Cardiac muscle cell (in vitro differentiated cells and primary cell): ENCODE results near the gene TBPL2. TPM values are rescaled to one million over a fixed set of nuclear protein-coding genes. Genes with fewer than 3 reads are reported as not detected.

Experiments used
- DNase-seq, 2 donors: peaks; one replicate each; pipeline versions ENCODE4 v3.0.0 to v3.0.0-alpha.2; 2010 to 2017; ENCODE audit warnings: low read depth in 1 of 2, low spot score in 1 of 2
- H3K27ac ChIP-seq: fragments of 200-600 bp; sonication (generic); 2 replicates; pipeline ENCODE4 v1.5.1; 2016
- H3K27me3 ChIP-seq: fragments of 200-600 bp; sonication (generic); 2 replicates; pipeline ENCODE4 v1.6.0; 2016; ENCODE audit warnings: control low read depth
- H3K36me3 ChIP-seq: fragments of 200-600 bp; sonication (generic); 2 replicates; pipeline ENCODE4 v1.5.1; 2016; ENCODE audit warnings: control low read depth
- H3K4me1 ChIP-seq: fragments of 200-600 bp; sonication (generic); 2 replicates; pipeline ENCODE4 v1.8.1; 2017; ENCODE audit warnings: low read depth, mild to moderate bottlenecking, mixed run types
- H3K4me3 ChIP-seq: fragments of 200-600 bp; sonication (generic); 2 replicates; pipeline ENCODE4 v1.5.1; 2016; ENCODE audit warnings: mild to moderate bottlenecking
- H3K9me3 ChIP-seq: fragments of 200-600 bp; sonication (generic); 2 replicates; pipeline ENCODE4 v1.5.1; 2017; ENCODE audit warnings: low read depth, mild to moderate bottlenecking, control low read depth
- CTCF ChIP-seq: IDR thresholded peaks from 2 replicates; pipeline ENCODE4 v1.5.1; 2012; ENCODE audit warnings: low read depth, mild to moderate bottlenecking, low read length
- polyA plus RNA-seq: library from polyadenylated mRNA; unstranded; fragments of >200 nt; fragmentation: Nextera tagmentation; extraction: Ambion mirVana; gene quantifications from 2 replicates; pipeline ENCODE4 v1.2.1, GENCODE V29; 2016
- total RNA-seq: library from RNA; depleted of rRNA; stranded (reverse); fragments of >200 nt; gene quantifications from 2 replicates; pipeline ENCODE4 v1.2.3, GENCODE V29; 2016

The TBPL2 gene
- total and polyA plus RNA-seq, 2 experiments from 2014 or later: not detected

- H3K36me3 ChIP-seq: no peaks in the 10 kb centered on the region
- peaks cover 18% of the 10 kb centered on the region for H3K4me1 ChIP-seq
- DNase-seq: no peak
- no peaks in the 10 kb centered on the region for H3K27me3 ChIP-seq
- no peak overlapping the region for H3K4me3 ChIP-seq
- no peak overlapping the region for H3K27ac ChIP-seq
- no peaks in the 10 kb centered on the region for H3K9me3 ChIP-seq
- TF ChIP-seq CTCF: no peak
Measured at GRCh38 chr14:55450124-55450523, 9.7 kb upstream of the TBPL2 start.

GRCh38 chr14:55449116-55449515, 8.7 kb upstream of the TBPL2 start:
- H3K4me1 ChIP-seq: peaks cover 11% of the 10 kb centered on the region
- H3K9me3 ChIP-seq: no peaks in the 10 kb centered on the region
- no peak overlapping the region for H3K27ac ChIP-seq
- no peak for TF ChIP-seq CTCF
- no peaks in the 10 kb centered on the region for H3K27me3 ChIP-seq
- H3K36me3 ChIP-seq: no peaks in the 10 kb centered on the region
- peak in 1 of 2 donors; percentile 42 for DNase-seq
- no peak overlapping the region for H3K4me3 ChIP-seq

GRCh38 chr14:55448141-55448614, 7.8 kb upstream of the TBPL2 start:
- DNase-seq: peak in 1 of 2 donors; percentile 85
- no peaks in the 10 kb centered on the region for H3K36me3 ChIP-seq
- H3K27ac ChIP-seq: no peak overlapping the region
- no peak overlapping the region for H3K4me3 ChIP-seq
- H3K9me3 ChIP-seq: no peaks in the 10 kb centered on the region
- peaks cover 9% of the 10 kb centered on the region for H3K4me1 ChIP-seq
- H3K27me3 ChIP-seq: no peaks in the 10 kb centered on the region
- TF ChIP-seq CTCF: no peak

GRCh38 chr14:55446833-55447232, 6.4 kb upstream of the TBPL2 start:
- Histone ChIP-seq H3K27ac (no peak overlapping the region), H3K27me3 (no peaks in the 10 kb centered on the region), H3K36me3 (no peaks in the 10 kb centered on the region), H3K4me3 (no peak overlapping the region), H3K4me1 (peaks cover 9% of the 10 kb centered on the region), H3K9me3 (no peaks in the 10 kb centered on the region)
- peak; percentile 43 to 77 for DNase-seq
- no peak for TF ChIP-seq CTCF

GRCh38 chr14:55446127-55446736, 5.8 kb upstream of the TBPL2 start:
- H3K27me3 ChIP-seq: no peaks in the 10 kb centered on the region
- peak; percentile 90 to 93 for DNase-seq
- H3K27ac ChIP-seq: no peak overlapping the region
- no peak overlapping the region for H3K4me3 ChIP-seq
- peak; percentile 72 for TF ChIP-seq CTCF
- no peaks in the 10 kb centered on the region for H3K9me3 ChIP-seq
- peaks cover 9% of the 10 kb centered on the region for H3K4me1 ChIP-seq
- no peaks in the 10 kb centered on the region for H3K36me3 ChIP-seq
